Endothelial cell of umbilical vein (primary cell): ENCODE data around the gene TSR3. TPM values are rescaled to one million over a fixed set of nuclear protein-coding genes. Genes with fewer than 3 reads are reported as not detected.

Source experiments
- BruUV-seq: library from RNA; stranded (reverse); fragments of 400-500 nt; replicated peaks from 2 replicates; lab custom pipeline; 2021; lab: Mats Ljungman, UMichigan
- CTCF ChIA-PET: fragments of 300-600, 350-600 bp; sonication (Branson Sonifier 250); formaldehyde crosslinking; loops from one replicate; lab custom pipeline; 2021; ENCODE audit warnings: antibody characterized with exemption, inconsistent platforms; lab: Charles Lee
- POLR2A ChIA-PET: fragments of 300-600, 350-600 bp; sonication (Branson Sonifier 250); formaldehyde crosslinking; loops from one replicate; lab custom pipeline; 2021; ENCODE audit warnings: antibody characterized with exemption, inconsistent platforms; lab: Charles Lee
- DNase-seq: peaks from one replicate; pipeline ENCODE4 v3.0.0-alpha.2; 2011; ENCODE audit warnings: low read depth, low spot score
- FAIRE-seq: peaks from 2 replicates; lab custom pipeline; 2011; peaks lifted over from hg19 to GRCh38; lab: Jason Lieb, UNC
- H2AFZ ChIP-seq: 2 replicates; pipeline ENCODE4 v1.6.0; 2012; ENCODE audit warnings: low read depth, low read length, control low read depth, inconsistent platforms
- H3K27ac ChIP-seq: 2 replicates; pipeline ENCODE4 v1.5.1; 2011; ENCODE audit warnings: low read depth, mild to moderate bottlenecking, control low read depth, low read length, moderate library complexity; ENCODE audit not compliant: insufficient read depth
- H3K27me3 ChIP-seq, 2 experiments: 2 replicates each; pipeline versions ENCODE4 v1.6.0 to v1.6.1; 2011; ENCODE audit warnings: low read length in 2 of 2, mixed read lengths in 1 of 2; ENCODE audit not compliant: control insufficient read depth in 2 of 2, insufficient read depth in 2 of 2
- H3K36me3 ChIP-seq, 2 experiments: 2 replicates in 1 of 2; 3 replicates in 1 of 2; pipeline ENCODE4 v1.5.1; 2011; ENCODE audit warnings: low read length in 2 of 2, mild to moderate bottlenecking in 1 of 2, moderate library complexity in 1 of 2; ENCODE audit not compliant: control insufficient read depth in 2 of 2, insufficient read depth in 2 of 2; ENCODE audit errors: extremely low read depth in 1 of 2
- H3K4me1 ChIP-seq: 3 replicates; pipeline ENCODE4 v1.5.1; 2011; ENCODE audit warnings: mild to moderate bottlenecking, low read length; ENCODE audit not compliant: control insufficient read depth, insufficient read depth; ENCODE audit errors: extremely low read depth
- H3K4me2 ChIP-seq: 2 replicates; pipeline ENCODE4 v1.6.1; 2011; ENCODE audit warnings: low read length, control low read depth, mixed read lengths; ENCODE audit not compliant: insufficient read depth
- H3K4me3 ChIP-seq, 3 experiments: fragments of 200-600 bp in 1 of 3; sonication (generic), shearing (Covaris generic) in 1 of 3; replicated peaks in 1 of 3; 2 replicates each; pipeline ENCODE4 v1.5.1; 2011 to 2016; ENCODE audit warnings: control low read depth in 3 of 3, low read length in 3 of 3, mild to moderate bottlenecking in 2 of 3, inconsistent platforms in 1 of 3, low read depth in 1 of 3, moderate library complexity in 1 of 3; ENCODE audit not compliant: insufficient read depth in 1 of 3
- H3K79me2 ChIP-seq: 2 replicates; pipeline ENCODE4 v1.6.0; 2012; ENCODE audit warnings: low read length, inconsistent platforms; ENCODE audit not compliant: control insufficient read depth, insufficient read depth
- H3K9ac ChIP-seq: replicated peaks from 2 replicates; pipeline ENCODE3; 2011; ENCODE audit warnings: low read length, control low read depth; ENCODE audit not compliant: insufficient read depth; ENCODE audit errors: extremely low read depth
- H3K9me1 ChIP-seq: replicated peaks from 3 replicates; pipeline ENCODE4 v1.6.0; 2011; ENCODE audit warnings: mild to moderate bottlenecking, low read length; ENCODE audit not compliant: control insufficient read depth, insufficient read depth; ENCODE audit errors: extremely low read depth
- H3K9me3 ChIP-seq: replicated peaks from 2 replicates; pipeline ENCODE4 v1.5.1; 2012; ENCODE audit warnings: low read length, inconsistent platforms; ENCODE audit not compliant: control insufficient read depth, insufficient read depth
- H4K20me1 ChIP-seq: replicated peaks from 2 replicates; pipeline ENCODE3; 2011; ENCODE audit warnings: mild to moderate bottlenecking, low read length; ENCODE audit not compliant: control insufficient read depth, insufficient read depth; ENCODE audit errors: extremely low read depth
- FOS ChIP-seq: IDR thresholded peaks from 2 replicates; pipeline ENCODE4 v1.6.1; 2011; ENCODE audit warnings: mild to moderate bottlenecking, low read length, moderate library complexity, borderline replicate concordance; ENCODE audit not compliant: insufficient read depth
- GATA2 ChIP-seq: IDR thresholded peaks from 2 replicates; pipeline ENCODE4 v1.7.0; 2011; ENCODE audit warnings: low read depth, mild to moderate bottlenecking, moderate library complexity, mixed read lengths, low read length; ENCODE audit not compliant: insufficient read length, insufficient read depth
- JUN ChIP-seq: IDR thresholded peaks from 2 replicates; pipeline ENCODE4 v1.6.1; 2011; ENCODE audit warnings: borderline replicate concordance, low read depth; ENCODE audit not compliant: insufficient read length, insufficient read depth
- POLR2AphosphoS5 ChIP-seq: IDR thresholded peaks from 2 replicates; pipeline ENCODE4 v1.6.1; 2012; ENCODE audit warnings: low read depth, mild to moderate bottlenecking, control low read depth, low read length, moderate library complexity; ENCODE audit not compliant: insufficient read depth
- dilution Hi-C: fragments of 300-500 bp; cut with MboI; formaldehyde crosslinking; loops from one replicate; pipeline ENCODE4 v1.15.0; 2019; ENCODE audit warnings: low sequenced_read_pairs; ENCODE audit not compliant: extremely low pct_ligation_motif_present
- intact Hi-C: fragments of 100-400 bp; cut with micrococcal nuclease; formaldehyde crosslinking; loops from one replicate; pipeline ENCODE4 v1.10.0; 2022
- polyA plus RNA-seq, 4 experiments: library from polyadenylated mRNA; depleted of rRNA in 3 of 4; stranded (reverse) in 3 of 4; unstranded in 1 of 4; fragments of >200 nt; gene quantifications; 2 replicates each; pipeline versions ENCODE4 v1.2.1 to v1.2.3, GENCODE V29; 2011 to 2012; ENCODE audit warnings: missing spikeins in 1 of 4
- total RNA-seq: library from RNA; stranded (reverse); gene quantifications from 2 replicates; pipeline ENCODE4 v1.2.3, GENCODE V29; 2021
- TF ChIP-seq, protein P1 (sequence below): IDR thresholded peaks from 2 replicates; pipeline ENCODE4 v1.6.1; 2011; ENCODE audit not compliant: insufficient read depth, insufficient read length

TSR3 gene
- total and polyA plus RNA-seq, 2 donors (not counting 3 experiments of a cell fraction or from before 2014, with no cell fraction given) = 65.4 to 82.7 TPM

DNA sequence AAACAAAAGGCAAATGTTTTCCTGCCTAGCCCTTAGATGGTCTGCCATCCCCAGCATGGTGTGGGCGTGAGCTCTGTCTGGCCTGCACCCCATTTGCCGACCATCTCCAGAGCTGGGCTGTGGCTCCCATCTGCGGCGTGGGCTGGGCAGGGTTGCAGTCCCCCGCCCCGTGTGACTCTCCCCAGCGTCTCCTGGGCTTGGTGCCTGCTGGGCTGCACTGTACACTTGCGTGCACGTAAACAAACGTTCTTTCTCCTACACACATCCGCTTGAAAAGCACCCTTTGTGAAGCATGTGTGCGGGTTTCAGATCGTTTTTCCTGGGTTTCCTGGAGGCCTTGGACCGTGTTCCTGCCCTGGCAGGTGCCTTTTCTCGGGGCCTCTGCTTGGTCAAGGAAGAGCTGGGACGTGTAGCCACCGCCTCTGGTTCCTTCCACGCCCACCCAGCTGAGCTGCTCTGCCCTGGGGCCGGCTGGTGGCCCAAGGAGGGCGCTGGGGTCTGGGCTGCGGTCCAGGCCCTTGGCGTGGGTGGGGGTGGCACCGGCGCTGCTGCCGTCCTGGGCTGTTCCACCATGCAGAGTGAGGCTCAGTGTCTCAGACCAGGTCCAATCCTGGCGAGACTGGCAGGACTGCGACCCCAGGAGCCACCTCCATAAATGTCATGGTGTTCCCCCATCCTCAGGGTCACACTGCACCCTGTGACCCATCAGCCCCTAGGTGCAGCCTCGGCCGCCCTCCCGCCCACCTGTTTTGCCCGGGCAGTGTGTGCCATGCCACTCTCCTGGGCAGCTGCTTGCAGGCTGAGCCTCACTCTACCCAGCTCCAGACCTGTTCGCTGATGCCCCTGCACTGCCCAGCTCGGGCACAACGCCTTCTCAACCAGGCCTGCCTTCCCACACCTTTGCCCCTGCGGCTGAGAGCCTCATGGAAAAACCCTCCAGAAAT lies 28.1 kb downstream of the TSR3 start:
- no peak overlapping the region for H3K9ac ChIP-seq
- H4K20me1 ChIP-seq = no peaks in the 10 kb centered on the region
- H3K4me3 ChIP-seq = no peak overlapping the region
- no peak overlapping the region for H3K4me2 ChIP-seq
- dilution Hi-C loops (no loop called here), intact Hi-C loops (no loop called here)
- no TSS peak for BruUV-seq
- FAIRE-seq (no peak), DNase-seq (no peak)
- H3K27ac ChIP-seq = no peak overlapping the region
- H3K9me1 ChIP-seq = no peaks in the 10 kb centered on the region
- H3K9me3 ChIP-seq = no peaks in the 10 kb centered on the region
- CTCF ChIA-PET = no interaction called here
- TF ChIP-seq POLR2AphosphoS5 = no peak
- no peak for TF ChIP-seq JUN
- no peak for TF ChIP-seq FOS
- POLR2A ChIA-PET = no interaction called here
- no peaks in the 10 kb centered on the region for H3K4me1 ChIP-seq
- H3K79me2 ChIP-seq = peaks cover under 1% of the 10 kb centered on the region
- no peak overlapping the region for H2AFZ ChIP-seq
- peaks cover 4 to 44% of the 10 kb centered on the region in 2 experiments for H3K36me3 ChIP-seq
- H3K27me3 ChIP-seq = no peaks in the 10 kb centered on the region

DNA sequence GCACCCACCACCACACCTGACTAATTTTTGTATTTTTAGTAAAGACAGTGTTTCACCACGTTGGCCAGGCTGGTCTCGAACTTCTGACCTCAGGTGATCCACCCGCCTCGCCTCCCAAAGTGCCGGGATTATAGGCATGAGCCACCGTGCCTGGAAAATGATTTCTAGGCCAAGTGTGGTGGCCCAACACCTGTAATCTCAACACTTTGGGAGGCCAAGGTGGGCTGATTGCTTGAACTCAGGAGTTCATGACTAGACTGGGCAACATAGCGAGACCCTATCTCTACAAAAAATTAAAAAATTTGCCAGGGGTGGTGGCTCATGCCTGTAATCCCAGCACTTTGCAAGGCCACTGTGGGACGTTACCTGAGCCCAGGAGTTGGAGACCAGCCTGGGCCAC lies 29.3 kb downstream of the TSR3 start:
- CTCF ChIA-PET = no interaction called here
- Histone ChIP-seq H3K9me1 (no peaks in the 10 kb centered on the region), H3K9ac (no peak overlapping the region), H3K4me3 (no peak overlapping the region), H3K9me3 (no peaks in the 10 kb centered on the region), H4K20me1 (no peaks in the 10 kb centered on the region), H2AFZ (no peak overlapping the region), H3K4me1 (no peaks in the 10 kb centered on the region), H3K27me3 (no peaks in the 10 kb centered on the region), H3K36me3 (peaks cover 16 to 55% of the 10 kb centered on the region in 2 experiments), H3K79me2 (peaks cover 12% of the 10 kb centered on the region), H3K4me2 (no peak overlapping the region), H3K27ac (no peak overlapping the region)
- dilution Hi-C loops (no loop called here), intact Hi-C loops (no loop called here)
- POLR2A ChIA-PET = no interaction called here
- TF ChIP-seq GATA2 = no peak
- TF ChIP-seq, protein P1, sequence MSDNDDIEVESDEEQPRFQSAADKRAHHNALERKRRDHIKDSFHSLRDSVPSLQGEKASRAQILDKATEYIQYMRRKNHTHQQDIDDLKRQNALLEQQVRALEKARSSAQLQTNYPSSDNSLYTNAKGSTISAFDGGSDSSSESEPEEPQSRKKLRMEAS = no peak
- no peak for FAIRE-seq
- DNase-seq = no peak
- BruUV-seq = no TSS peak
